Measurements from ENCODE around the gene EZR. TPM values are rescaled to one million over a fixed set of nuclear protein-coding genes. Genes with fewer than 3 reads are reported as not detected.

Gene EZR
- total and polyA plus RNA-seq, 2 of the 13 experiments (the other 11 are each of a cell fraction or from before 2014, with no cell fraction given): 34.7 to 60.3 TPM

- no peak for TF ChIP-seq ZNF142 (CRISPR knock-in tag; IDR thresholded peaks at IDR 0.05)
- peak; percentile 7; the same call in 1 of the 2 replicates for TF ChIP-seq CTCF (CRISPR knock-in tag; IDR thresholded peaks at IDR 0.05)
- peak; percentile 17 for TF ChIP-seq MNT (IDR thresholded peaks at IDR 0.05)
- TF ChIP-seq ZNF34 (CRISPR knock-in tag; IDR thresholded peaks at IDR 0.05; ENCODE audit: borderline replicate concordance): no peak
- no peak for TF ChIP-seq NR3C1 (CRISPR knock-in tag; IDR thresholded peaks at IDR 0.05)
- no peak for TF ChIP-seq ZNF143 (CRISPR knock-in tag; IDR thresholded peaks at IDR 0.05)
- TF ChIP-seq ZNF234 (CRISPR knock-in tag; conservative IDR thresholded peaks at IDR 0.05): no peak
- no peak for TF ChIP-seq SMAD1 (CRISPR knock-in tag; IDR thresholded peaks at IDR 0.05; ENCODE audit: borderline replicate concordance, low read depth)
- TF ChIP-seq IRX3 (CRISPR knock-in tag; IDR thresholded peaks at IDR 0.05; ENCODE audit: borderline replicate concordance, low read depth): no peak
- no peak for TF ChIP-seq ZNF512 (CRISPR knock-in tag; IDR thresholded peaks at IDR 0.05)
- TF ChIP-seq ZFP1 (CRISPR knock-in tag; IDR thresholded peaks at IDR 0.05): 0 out of 2 replicates have a peak, but pooled peaks have one; percentile 25
- peak; percentile 50; the same call in 1 of the 2 replicates for TF ChIP-seq JUN (CRISPR knock-in tag; IDR thresholded peaks at IDR 0.05)
- no peak for TF ChIP-seq PAWR (CRISPR knock-in tag; IDR thresholded peaks at IDR 0.05; ENCODE audit: borderline replicate concordance)
- TF ChIP-seq ZNF331 (CRISPR knock-in tag; IDR thresholded peaks at IDR 0.05): no peak
- TF ChIP-seq TCF7L2 (IDR thresholded peaks at IDR 0.05; ENCODE audit: low read depth, low read length): no peak
- 0 out of 2 replicates have a peak, but pooled peaks have one; percentile 24 for TF ChIP-seq DMAP1 (CRISPR knock-in tag; IDR thresholded peaks at IDR 0.05)
- TF ChIP-seq ZSCAN22 (CRISPR knock-in tag; IDR thresholded peaks at IDR 0.05): no peak
Measured at GRCh38 chr6:158853072-158853879, 34.1 kb upstream of the EZR start (continued).
